GM18499 (cell line): Measurements from ENCODE around the gene POLE3.
"Not testable (repeated sequence)": the region's sequence is repeated elsewhere in the genome, so short reads cannot be mapped to it uniquely, and the experiment has no call there.

Experiments used
- ATAC-seq: cut with Tn5 transposase; IDR thresholded peaks from one replicate; pipeline ENCODE4 v1.9.1; 2021; ENCODE audit warnings: moderate number of reproducible peaks; ENCODE audit not compliant: insufficient read depth, unreplicated experiment

Gene POLE3

GRCh38 chr9:113410207-113410864 lies at the start of gene POLE3, which contains the start of gene C9orf43:
TSS of gene POLE3 (minus strand) at chr9:113410675. CDS start at chr9:113410293, 382 bp downstream.
TSS of gene C9orf43 (plus strand) at chr9:113410747. CDS start at chr9:113413494, 2,747 bp downstream.
- ATAC-seq, result peak; percentile 78

- ATAC-seq, result no peak
Measured at GRCh38 chr9:113456235-113456634, 45.8 kb upstream of the POLE3 start.

- ATAC-seq, result no peak
Measured at GRCh38 chr9:113454914-113455761, 44.7 kb upstream of the POLE3 start.

- no peak for ATAC-seq
Measured at GRCh38 chr9:113452113-113452605, 41.7 kb upstream of the POLE3 start.

GRCh38 chr9:113449376-113449775 lies 38.9 kb upstream of the POLE3 start:
- no peak for ATAC-seq

GRCh38 chr9:113446323-113446740 lies 35.9 kb upstream of the POLE3 start:
- ATAC-seq, result no peak

- ATAC-seq, result no peak
Measured at GRCh38 chr9:113444736-113445135, 34.3 kb upstream of the POLE3 start.

GRCh38 chr9:113437716-113438115 lies 27.2 kb upstream of the POLE3 start:
- ATAC-seq, result not testable (repeated sequence)

- ATAC-seq, result no peak
Measured at GRCh38 chr9:113436728-113437515, 26.4 kb upstream of the POLE3 start.

GRCh38 chr9:113431191-113431590 lies 20.7 kb upstream of the POLE3 start:
- no peak for ATAC-seq

GRCh38 chr9:113428062-113428615 lies 17.7 kb upstream of the POLE3 start:
- ATAC-seq, result no peak

- no peak for ATAC-seq
Measured at GRCh38 chr9:113427629-113428028, 17.2 kb upstream of the POLE3 start.

GRCh38 chr9:113426701-113427100 lies 16.2 kb upstream of the POLE3 start:
- ATAC-seq, result no peak

GRCh38 chr9:113425072-113425471 lies 14.6 kb upstream of the POLE3 start:
- ATAC-seq, result no peak

- no peak for ATAC-seq
Measured at GRCh38 chr9:113421726-113422125, 11.3 kb upstream of the POLE3 start.

GRCh38 chr9:113417370-113417769 lies 6.9 kb upstream of the POLE3 start:
- no peak for ATAC-seq

- ATAC-seq, result peak; percentile 92
Measured at GRCh38 chr9:113416149-113416721, 5.8 kb upstream of the POLE3 start.

GRCh38 chr9:113409883-113410206 lies 630 bp downstream of the POLE3 start:
- no peak for ATAC-seq

- ATAC-seq, result no peak
Measured at GRCh38 chr9:113409481-113409880, 994 bp downstream of the POLE3 start.
